Naive thymus-derived CD4-positive, alpha-beta T cell (primary cell): ENCODE results near the gene SOS1. TPM values are rescaled to one million over a fixed set of nuclear protein-coding genes. Genes with fewer than 3 reads are reported as not detected.

Source experiments
- ATAC-seq: fragments of 150-1000 bp; cut with Tn5 transposase; 2 replicates; pipeline ENCODE4 v1.10.0; 2021; ENCODE audit warnings: mild to moderate bottlenecking, moderate library complexity
- CTCF ChIA-PET: fragments of 350-600 bp; sonication (Branson Sonifier 250); formaldehyde crosslinking; loops from one replicate; lab custom pipeline; 2021; ENCODE audit warnings: antibody characterized with exemption; lab: Charles Lee
- POLR2A ChIA-PET: fragments of 350-600 bp; sonication (Branson Sonifier 250); formaldehyde crosslinking; loops from one replicate; lab custom pipeline; 2021; ENCODE audit warnings: antibody characterized with exemption, inconsistent platforms; lab: Charles Lee
- DNase-seq, 9 donors: peaks; one replicate each; pipeline versions ENCODE4 v3.0.0 to v3.0.0-alpha.2; 2020 to 2022; ENCODE audit warnings: mixed read lengths in 1 of 9
- H3K27ac ChIP-seq: one replicate; pipeline ENCODE4 v1.7.0; 2013; ENCODE audit warnings: mild to moderate bottlenecking, low read depth, low read length, moderate library complexity
- H3K27me3 ChIP-seq, 2 donors: one replicate each; pipeline ENCODE4 v1.7.0; 2013; ENCODE audit warnings: low read length in 2 of 2, mild to moderate bottlenecking in 2 of 2, moderate library complexity in 2 of 2; ENCODE audit not compliant: control insufficient read depth in 2 of 2, insufficient read depth in 2 of 2
- H3K36me3 ChIP-seq, 3 experiments: 1 replicate in 2 of 3; 2 replicates in 1 of 3; pipeline ENCODE4 v1.7.0; 2013; ENCODE audit warnings: low read length in 3 of 3, mild to moderate bottlenecking in 3 of 3, moderate library complexity in 1 of 3; ENCODE audit not compliant: insufficient read depth in 3 of 3, control insufficient read depth in 2 of 3
- H3K4me1 ChIP-seq, 2 donors: one replicate each; pipeline ENCODE4 v1.7.0; 2013; ENCODE audit warnings: low read length in 2 of 2, mild to moderate bottlenecking in 2 of 2, moderate library complexity in 1 of 2; ENCODE audit not compliant: control insufficient read depth in 2 of 2, insufficient read depth in 2 of 2
- H3K4me3 ChIP-seq: 2 replicates; pipeline ENCODE4 v1.7.0; 2013; ENCODE audit warnings: mild to moderate bottlenecking, low read length
- H3K9me3 ChIP-seq, 3 experiments: 1 replicate in 2 of 3; 2 replicates in 1 of 3; pipeline ENCODE4 v1.7.0; 2013; ENCODE audit warnings: low read length in 3 of 3; ENCODE audit not compliant: control insufficient read depth in 2 of 3
- H3K27ac Mint-ChIP-seq, 9 donors: one replicate each; pipeline ENCODE4 v1.8.0; 2020 to 2022; ENCODE audit warnings: mixed read lengths in 9 of 9, mild to moderate bottlenecking in 8 of 9, moderate library complexity in 5 of 9, inconsistent platforms in 2 of 9
- H3K27me3 Mint-ChIP-seq, 5 donors: one replicate each; pipeline ENCODE4 v1.8.0; 2021 to 2022; ENCODE audit warnings: mixed read lengths in 5 of 5, mild to moderate bottlenecking in 1 of 5
- H3K36me3 Mint-ChIP-seq, 5 donors: one replicate each; pipeline ENCODE4 v1.8.0; 2020 to 2022; ENCODE audit warnings: mixed read lengths in 5 of 5, mild to moderate bottlenecking in 3 of 5, inconsistent platforms in 1 of 5
- H3K4me1 Mint-ChIP-seq, 7 donors: one replicate each; pipeline ENCODE4 v1.8.0; 2020 to 2022; ENCODE audit warnings: mixed read lengths in 7 of 7, mild to moderate bottlenecking in 3 of 7, inconsistent platforms in 1 of 7
- H3K4me3 Mint-ChIP-seq, 10 donors: one replicate each; pipeline ENCODE4 v1.8.0; 2020 to 2022; ENCODE audit warnings: mild to moderate bottlenecking in 10 of 10, mixed read lengths in 10 of 10, moderate library complexity in 6 of 10, inconsistent platforms in 2 of 10
- H3K9me3 Mint-ChIP-seq, 11 donors: one replicate each; pipeline ENCODE4 v1.8.0; 2020 to 2022; ENCODE audit warnings: mixed read lengths in 11 of 11, mild to moderate bottlenecking in 4 of 11, inconsistent platforms in 1 of 11, moderate library complexity in 1 of 11
- intact Hi-C, 2 donors: fragments of 100-400 bp; cut with micrococcal nuclease; formaldehyde crosslinking; loops; one replicate each; pipeline ENCODE4 v1.15.1; 2023
- polyA plus RNA-seq, 2 donors: library from polyadenylated mRNA; unstranded; fragments of 300-500 nt; fragmentation: Illumina TruSeq; gene quantifications; one replicate each; pipeline ENCODE4 v1.2.3, GENCODE V29; 2021
- total RNA-seq, 6 experiments: library from RNA in 5 of 6; stranded (reverse) in 5 of 6; gene quantifications; 1 replicate in 5 of 6; 2 replicates in 1 of 6; pipeline ENCODE4 v1.2.3 and lab custom pipeline; 2021 to 2026

The SOS1 gene
- total and polyA plus RNA-seq, 7 experiments from 2014 or later, result 6.3 to 323 (median 34.8) TPM

DNA sequence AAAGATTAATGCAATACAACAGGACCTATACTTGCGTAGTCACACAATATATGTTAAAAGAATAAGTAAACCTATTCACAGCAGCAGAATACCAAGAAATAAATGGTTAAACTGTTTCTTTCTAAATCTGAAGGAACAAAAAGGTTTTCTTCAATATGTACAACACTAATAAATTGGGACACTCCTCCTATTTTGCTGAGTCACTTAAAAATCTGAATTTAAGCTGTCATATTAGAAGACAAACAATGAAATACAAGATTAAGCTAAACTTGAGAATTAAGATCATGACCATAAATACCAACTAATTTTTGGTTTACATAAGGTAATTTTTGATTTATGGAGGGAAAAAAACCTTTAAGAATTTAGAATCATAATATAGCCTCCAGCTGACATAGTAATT is 138.4 kb downstream of the SOS1 start:
- intact Hi-C loops, result loop anchor here in 1 of 2 donors (5.0 kb wide), 1 partner anchor 35 kb away; no protein-coding TSS in a partner anchor
- no peak overlapping the region for H3K27ac ChIP-seq

GRCh38 chr2:38981670-38982357 is 139.0 kb downstream of the SOS1 start:
- H3K36me3 Mint-ChIP-seq, result peaks cover 3 to 26% (median 13%) of the 10 kb centered on the region in 5 donors
- peaks cover 0 to 11% (median 0%) of the 10 kb centered on the region in 7 donors for H3K4me1 Mint-ChIP-seq
- Histone ChIP-seq H3K27ac (no peak overlapping the region), H3K4me3 (no peak overlapping the region), H3K36me3 (peaks cover 0 to 7% (median 0%) of the 10 kb centered on the region in 3 experiments), H3K9me3 (no peaks in the 10 kb centered on the region), H3K4me1 (no peaks in the 10 kb centered on the region), H3K27me3 (no peaks in the 10 kb centered on the region)
- no peak for ATAC-seq
- no peaks in the 10 kb centered on the region for H3K27me3 Mint-ChIP-seq
- no peak overlapping the region for H3K4me3 Mint-ChIP-seq
- POLR2A ChIA-PET, result no interaction called here
- no peak overlapping the region for H3K27ac Mint-ChIP-seq
- no peak for DNase-seq
- no peaks in the 10 kb centered on the region for H3K9me3 Mint-ChIP-seq
- intact Hi-C loops, result loop anchor here in 1 of 2 donors (5.0 kb wide), 1 partner anchor 35 kb away; no protein-coding TSS in a partner anchor
- CTCF ChIA-PET, result no interaction called here

More for the DNA sequence above, 138.4 kb downstream of the SOS1 start:
- Histone ChIP-seq H3K4me1 (no peaks in the 10 kb centered on the region), H3K27me3 (no peaks in the 10 kb centered on the region), H3K36me3 (peaks cover 0 to 7% (median 6%) of the 10 kb centered on the region in 3 experiments), H3K4me3 (no peak overlapping the region), H3K9me3 (no peaks in the 10 kb centered on the region)
- CTCF ChIA-PET, result no interaction called here
- no peak overlapping the region for H3K4me3 Mint-ChIP-seq
- no peak overlapping the region for H3K27ac Mint-ChIP-seq
- H3K27me3 Mint-ChIP-seq, result no peaks in the 10 kb centered on the region
- DNase-seq (no peak), ATAC-seq (no peak)
- H3K36me3 Mint-ChIP-seq, result peaks cover 5 to 31% (median 17%) of the 10 kb centered on the region in 5 donors
- H3K9me3 Mint-ChIP-seq, result no peaks in the 10 kb centered on the region
- POLR2A ChIA-PET, result no interaction called here
- peaks cover 0 to 11% (median 0%) of the 10 kb centered on the region in 7 donors for H3K4me1 Mint-ChIP-seq

- Mint-ChIP-seq H3K36me3 (peaks cover 3 to 29% (median 13%) of the 10 kb centered on the region in 5 donors), H3K9me3 (no peaks in the 10 kb centered on the region), H3K27ac (no peak overlapping the region), H3K27me3 (no peaks in the 10 kb centered on the region), H3K4me1 (peaks cover 0 to 11% (median 0%) of the 10 kb centered on the region in 7 donors), H3K4me3 (no peak overlapping the region)
- POLR2A ChIA-PET, result no interaction called here
- ATAC-seq (no peak), DNase-seq (no peak)
- intact Hi-C loops, result loop anchor here in 1 of 2 donors (5.0 kb wide), 1 partner anchor 36 kb away; no protein-coding TSS in a partner anchor
- Histone ChIP-seq H3K9me3 (no peaks in the 10 kb centered on the region), H3K27me3 (no peaks in the 10 kb centered on the region), H3K27ac (no peak overlapping the region), H3K36me3 (peaks cover 0 to 7% (median 0%) of the 10 kb centered on the region in 3 experiments), H3K4me1 (no peaks in the 10 kb centered on the region), H3K4me3 (no peak overlapping the region)
- CTCF ChIA-PET, result interaction anchor here (0.7 kb wide), 1 partner anchor 140 kb away, joined by 3 read pairs; no protein-coding TSS in a partner anchor
Observed at GRCh38 chr2:38981003-38981669, 139.7 kb downstream of the SOS1 start.

DNA sequence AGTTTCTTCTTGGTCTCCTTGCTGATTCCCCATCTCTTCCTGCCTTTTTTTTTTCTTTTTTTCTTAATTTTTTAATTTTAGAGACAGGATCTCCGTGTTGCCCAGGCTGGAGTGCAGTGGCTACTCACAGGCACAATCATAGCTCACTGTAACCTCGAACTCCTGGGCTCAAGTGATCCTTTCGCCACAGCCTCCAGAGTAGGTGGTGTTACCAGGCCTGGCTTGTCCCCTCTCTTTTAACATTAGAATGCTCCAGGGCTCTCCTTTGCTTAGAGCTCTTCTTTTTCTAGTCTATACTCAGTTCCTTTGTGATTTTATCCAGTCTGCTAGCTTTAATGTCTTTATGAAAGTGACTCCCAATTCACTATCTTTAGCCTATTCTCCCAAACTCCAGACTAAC is 141.9 kb downstream of the SOS1 start:
- Histone ChIP-seq H3K27me3 (no peaks in the 10 kb centered on the region), H3K4me1 (no peaks in the 10 kb centered on the region), H3K4me3 (no peak overlapping the region), H3K27ac (no peak overlapping the region), H3K9me3 (no peaks in the 10 kb centered on the region), H3K36me3 (no peaks in the 10 kb centered on the region)
- Mint-ChIP-seq H3K4me3 (no peak overlapping the region), H3K9me3 (no peaks in the 10 kb centered on the region), H3K36me3 (peaks cover 0 to 20% (median 0%) of the 10 kb centered on the region in 5 donors), H3K27me3 (no peaks in the 10 kb centered on the region), H3K4me1 (peaks cover 0 to 6% (median 0%) of the 10 kb centered on the region in 7 donors), H3K27ac (peak overlapping the region in 2 of 9 donors; percentile 0 to 6)
- intact Hi-C loops, result no loop called here
- ATAC-seq (no peak), DNase-seq (no peak)
- ChIA-PET CTCF (no interaction called here), POLR2A (no interaction called here)

GRCh38 chr2:38978296-38978903 is 142.5 kb downstream of the SOS1 start:
- POLR2A ChIA-PET, result no interaction called here
- H3K27ac Mint-ChIP-seq, result peak overlapping the region in 2 of 9 donors; percentile 24 to 49
- no peak for DNase-seq

DNA sequence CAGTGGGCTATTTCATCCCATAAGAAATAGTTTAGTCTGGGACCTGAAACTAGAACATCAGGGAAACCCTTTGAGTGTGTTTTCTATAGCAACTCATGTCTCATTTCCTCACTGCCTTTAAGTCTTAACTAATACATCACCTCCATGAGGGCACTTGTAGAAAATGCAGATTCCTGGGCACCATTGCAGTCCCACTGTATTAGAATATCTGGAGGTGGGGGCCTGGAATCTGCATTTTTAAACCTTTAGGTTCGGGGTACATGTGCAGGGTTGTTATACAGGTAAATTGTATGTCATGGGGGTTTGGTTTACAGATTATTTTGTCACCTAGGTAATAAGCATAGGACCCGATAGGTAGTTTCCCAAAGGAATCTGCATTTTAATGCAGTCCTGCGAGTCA is 143.8 kb downstream of the SOS1 start:
- H3K9me3 Mint-ChIP-seq, result no peaks in the 10 kb centered on the region
- Histone ChIP-seq H3K9me3 (no peaks in the 10 kb centered on the region), H3K4me1 (no peaks in the 10 kb centered on the region), H3K27me3 (no peaks in the 10 kb centered on the region), H3K36me3 (no peaks in the 10 kb centered on the region), H3K4me3 (no peak overlapping the region), H3K27ac (no peak overlapping the region)
- CTCF ChIA-PET, result no interaction called here
- H3K4me1 Mint-ChIP-seq, result peaks cover 0 to 3% (median 0%) of the 10 kb centered on the region in 7 donors
- no peak overlapping the region for H3K27ac Mint-ChIP-seq
- ATAC-seq (no peak), DNase-seq (no peak)
- H3K36me3 Mint-ChIP-seq, result peaks cover 0 to 13% (median 0%) of the 10 kb centered on the region in 5 donors
- no peaks in the 10 kb centered on the region for H3K27me3 Mint-ChIP-seq
- intact Hi-C loops, result no loop called here
- POLR2A ChIA-PET, result no interaction called here
- no peak overlapping the region for H3K4me3 Mint-ChIP-seq

More at GRCh38 chr2:38978296-38978903, 142.5 kb downstream of the SOS1 start:
- Histone ChIP-seq H3K27me3 (no peaks in the 10 kb centered on the region), H3K4me3 (no peak overlapping the region), H3K36me3 (no peaks in the 10 kb centered on the region), H3K9me3 (no peaks in the 10 kb centered on the region), H3K27ac (no peak overlapping the region), H3K4me1 (no peaks in the 10 kb centered on the region)
- Mint-ChIP-seq H3K4me1 (peaks cover 0 to 6% (median 0%) of the 10 kb centered on the region in 7 donors), H3K27me3 (no peaks in the 10 kb centered on the region), H3K36me3 (peaks cover 0 to 16% (median 0%) of the 10 kb centered on the region in 5 donors), H3K9me3 (no peaks in the 10 kb centered on the region), H3K4me3 (no peak overlapping the region)
- intact Hi-C loops, result no loop called here
- CTCF ChIA-PET, result no interaction called here
- peak; percentile 50 for ATAC-seq
